Measurements from ENCODE around the gene WBP4.

Gene WBP4

GRCh38 chr13:41111454-41111853 is 50.1 kb downstream of the WBP4 start:
- TF ChIP-seq MYC (IDR thresholded peaks at IDR 0.05; ENCODE audit: low read depth, low read length): no peak
- TF ChIP-seq POLR2A (IDR thresholded peaks at IDR 0.05; ENCODE audit: extremely low read depth, insufficient read length): no peak
- TF ChIP-seq, protein P1, sequence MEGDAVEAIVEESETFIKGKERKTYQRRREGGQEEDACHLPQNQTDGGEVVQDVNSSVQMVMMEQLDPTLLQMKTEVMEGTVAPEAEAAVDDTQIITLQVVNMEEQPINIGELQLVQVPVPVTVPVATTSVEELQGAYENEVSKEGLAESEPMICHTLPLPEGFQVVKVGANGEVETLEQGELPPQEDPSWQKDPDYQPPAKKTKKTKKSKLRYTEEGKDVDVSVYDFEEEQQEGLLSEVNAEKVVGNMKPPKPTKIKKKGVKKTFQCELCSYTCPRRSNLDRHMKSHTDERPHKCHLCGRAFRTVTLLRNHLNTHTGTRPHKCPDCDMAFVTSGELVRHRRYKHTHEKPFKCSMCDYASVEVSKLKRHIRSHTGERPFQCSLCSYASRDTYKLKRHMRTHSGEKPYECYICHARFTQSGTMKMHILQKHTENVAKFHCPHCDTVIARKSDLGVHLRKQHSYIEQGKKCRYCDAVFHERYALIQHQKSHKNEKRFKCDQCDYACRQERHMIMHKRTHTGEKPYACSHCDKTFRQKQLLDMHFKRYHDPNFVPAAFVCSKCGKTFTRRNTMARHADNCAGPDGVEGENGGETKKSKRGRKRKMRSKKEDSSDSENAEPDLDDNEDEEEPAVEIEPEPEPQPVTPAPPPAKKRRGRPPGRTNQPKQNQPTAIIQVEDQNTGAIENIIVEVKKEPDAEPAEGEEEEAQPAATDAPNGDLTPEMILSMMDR (IDR thresholded peaks at IDR 0.05; ENCODE audit: low read depth, low read length): no peak
- TF ChIP-seq, protein P2, sequence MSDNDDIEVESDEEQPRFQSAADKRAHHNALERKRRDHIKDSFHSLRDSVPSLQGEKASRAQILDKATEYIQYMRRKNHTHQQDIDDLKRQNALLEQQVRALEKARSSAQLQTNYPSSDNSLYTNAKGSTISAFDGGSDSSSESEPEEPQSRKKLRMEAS (IDR thresholded peaks at IDR 0.05; ENCODE audit: low read depth, low read length): no peak
- H3K4me3 ChIP-seq (ENCODE audit: low read depth, low read length): no peak overlapping the region
- no peak for DNase-seq (ENCODE audit: low read depth)

- no peak overlapping the region for H3K4me3 ChIP-seq (ENCODE audit: low read depth, low read length)
- TF ChIP-seq, protein P1 (IDR thresholded peaks at IDR 0.05; ENCODE audit: low read depth, low read length): no peak
- TF ChIP-seq, protein P2 (IDR thresholded peaks at IDR 0.05; ENCODE audit: low read depth, low read length): no peak
- TF ChIP-seq MYC (IDR thresholded peaks at IDR 0.05; ENCODE audit: low read depth, low read length) (no peak), POLR2A (IDR thresholded peaks at IDR 0.05; ENCODE audit: extremely low read depth, insufficient read length) (no peak)
- DNase-seq (ENCODE audit: low read depth): no peak
These were observed 56.6 kb downstream of the WBP4 start for GRCh38 chr13:41117869-41118268.

- no peak for TF ChIP-seq POLR2A (IDR thresholded peaks at IDR 0.05; ENCODE audit: extremely low read depth, insufficient read length)
- no peak for TF ChIP-seq MYC (IDR thresholded peaks at IDR 0.05; ENCODE audit: low read depth, low read length)
- no peak overlapping the region for H3K4me3 ChIP-seq (ENCODE audit: low read depth, low read length)
- no peak for DNase-seq (ENCODE audit: low read depth)
These were observed 61.5 kb downstream of the WBP4 start for GRCh38 chr13:41122838-41123237.

DNA sequence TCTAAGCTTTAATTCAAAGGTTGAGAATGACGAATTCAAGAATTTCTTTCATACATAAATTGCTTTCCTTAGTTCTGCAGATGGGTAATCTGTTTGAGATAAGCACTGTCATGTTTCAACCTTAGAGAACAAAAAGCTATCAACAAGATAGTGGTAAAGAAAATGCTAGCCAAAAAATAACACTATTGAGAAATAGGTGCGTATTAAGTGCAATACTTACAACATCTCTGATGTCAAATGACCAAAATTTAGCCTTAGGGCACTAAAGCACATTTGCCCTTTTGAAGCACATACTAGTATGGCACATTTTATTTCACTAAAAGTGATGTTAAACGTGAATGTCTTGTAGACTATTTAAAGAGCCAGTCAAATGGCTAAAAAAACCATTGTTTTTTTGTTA is 66.4 kb downstream of the WBP4 start:
- TF ChIP-seq POLR2A (IDR thresholded peaks at IDR 0.05; ENCODE audit: extremely low read depth, insufficient read length) (no peak), MYC (IDR thresholded peaks at IDR 0.05; ENCODE audit: low read depth, low read length) (no peak)
- TF ChIP-seq, protein P2 (IDR thresholded peaks at IDR 0.05; ENCODE audit: low read depth, low read length): no peak
- TF ChIP-seq, protein P1 (IDR thresholded peaks at IDR 0.05; ENCODE audit: low read depth, low read length): no peak
- DNase-seq (ENCODE audit: low read depth): no peak
- H3K4me3 ChIP-seq (ENCODE audit: low read depth, low read length): peak overlapping the region; percentile 72

DNA sequence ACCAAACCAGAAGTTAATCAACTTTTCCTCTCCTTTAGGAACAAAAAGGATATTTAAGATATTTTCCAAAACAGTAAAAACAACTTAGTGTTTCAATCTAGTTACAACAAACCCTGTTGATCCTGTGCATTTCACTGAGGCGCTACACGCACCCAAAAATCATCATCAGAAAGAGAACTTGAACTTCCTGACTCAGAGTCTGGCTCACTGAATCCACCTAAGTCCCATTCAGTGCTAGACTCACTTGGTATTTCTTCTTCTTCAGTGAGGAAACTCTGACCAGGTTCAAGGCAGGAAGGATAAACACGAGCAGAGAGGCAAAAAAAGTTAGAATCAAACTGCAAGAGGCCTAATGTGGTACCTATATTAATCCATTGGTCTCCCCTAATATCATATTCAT is 69.0 kb downstream of the WBP4 start:
- peak overlapping the region; percentile 72 for H3K4me3 ChIP-seq (ENCODE audit: low read depth, low read length)

GRCh38 chr13:41131189-41131588 is 69.9 kb downstream of the WBP4 start:
- peak overlapping the region; percentile 72 for H3K4me3 ChIP-seq (ENCODE audit: low read depth, low read length)
- peak; percentile 22 for DNase-seq (ENCODE audit: low read depth)

More for the DNA sequence above, 69.0 kb downstream of the WBP4 start:
- TF ChIP-seq, protein P2 (IDR thresholded peaks at IDR 0.05; ENCODE audit: low read depth, low read length): no peak
- no peak for TF ChIP-seq POLR2A (IDR thresholded peaks at IDR 0.05; ENCODE audit: extremely low read depth, insufficient read length)
- TF ChIP-seq, protein P1 (IDR thresholded peaks at IDR 0.05; ENCODE audit: low read depth, low read length): no peak
- no peak for TF ChIP-seq MYC (IDR thresholded peaks at IDR 0.05; ENCODE audit: low read depth, low read length)
- DNase-seq (ENCODE audit: low read depth): peak; percentile 66
